A204.1 (cell line): ENCODE data around the gene BLM.
"Not testable (repeated sequence)": the region's sequence is repeated elsewhere in the genome, so short reads cannot be mapped to it uniquely, and the experiment has no call there.

Source experiments
- FAIRE-seq: peaks from 2 replicates; lab custom pipeline; 2012; peaks lifted over from hg19 to GRCh38; lab: Jason Lieb, UNC

BLM gene

DNA sequence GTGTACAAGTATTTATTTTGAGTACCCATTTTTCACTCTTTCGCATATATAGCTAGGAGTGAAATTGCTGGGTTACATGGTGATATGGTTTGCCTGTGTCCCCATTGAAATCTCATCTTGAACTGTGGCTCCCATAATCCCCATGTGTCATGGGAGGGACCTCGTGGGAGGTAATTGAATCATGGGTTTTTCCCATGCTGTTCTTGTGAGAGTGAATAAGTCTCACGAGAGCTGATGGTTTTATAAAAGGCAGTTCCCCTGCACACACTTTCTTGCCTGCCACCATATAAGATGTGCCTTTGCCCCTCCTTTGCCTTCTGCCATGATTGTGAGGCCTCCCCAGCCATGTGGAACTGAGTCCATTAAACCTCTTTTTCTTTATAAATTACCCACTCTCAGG lies 23.4 kb downstream of the BLM start:
- not testable (repeated sequence) for FAIRE-seq

DNA sequence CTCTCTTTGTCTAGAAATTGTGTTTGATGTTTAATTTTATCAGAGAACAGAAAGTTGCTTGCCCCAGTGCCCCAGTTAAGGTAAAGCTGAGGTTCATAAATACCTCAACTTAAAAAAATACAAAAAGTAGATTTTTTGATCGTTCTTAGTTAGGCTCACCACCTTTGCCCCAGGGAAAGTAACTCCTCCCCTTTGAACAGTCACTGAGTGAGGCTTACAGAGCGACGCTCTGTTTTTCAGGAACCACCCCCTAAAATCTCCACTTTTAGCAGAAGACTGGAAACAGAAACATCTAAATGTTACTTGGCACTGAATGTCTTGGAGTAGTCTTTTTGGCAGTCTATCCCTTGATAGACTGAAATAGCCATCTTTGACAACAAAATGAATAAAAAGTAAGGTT lies 24.9 kb downstream of the BLM start:
- FAIRE-seq: no peak

DNA sequence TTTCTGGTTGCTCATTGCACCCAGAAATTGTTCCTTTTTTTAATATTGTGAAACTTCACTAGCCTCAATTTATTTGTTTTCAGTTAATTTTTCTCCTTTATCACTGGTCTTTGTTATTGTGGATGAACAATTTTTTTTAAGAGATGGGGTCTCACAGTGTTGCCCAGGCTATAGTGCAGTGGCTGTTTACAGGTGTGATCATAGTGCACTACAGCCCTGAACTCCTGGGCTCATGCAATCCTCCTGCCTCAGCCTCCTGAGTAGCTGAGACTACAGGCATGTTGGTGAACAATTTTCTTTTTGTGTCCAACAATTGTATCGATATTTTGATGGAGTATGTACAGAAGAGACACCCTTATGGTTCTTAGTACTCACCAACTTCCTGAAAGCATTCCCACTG lies 26.3 kb downstream of the BLM start:
- FAIRE-seq: no peak

- FAIRE-seq: no peak
Observed at GRCh38 chr15:90744759-90745402, 27.7 kb downstream of the BLM start.

DNA sequence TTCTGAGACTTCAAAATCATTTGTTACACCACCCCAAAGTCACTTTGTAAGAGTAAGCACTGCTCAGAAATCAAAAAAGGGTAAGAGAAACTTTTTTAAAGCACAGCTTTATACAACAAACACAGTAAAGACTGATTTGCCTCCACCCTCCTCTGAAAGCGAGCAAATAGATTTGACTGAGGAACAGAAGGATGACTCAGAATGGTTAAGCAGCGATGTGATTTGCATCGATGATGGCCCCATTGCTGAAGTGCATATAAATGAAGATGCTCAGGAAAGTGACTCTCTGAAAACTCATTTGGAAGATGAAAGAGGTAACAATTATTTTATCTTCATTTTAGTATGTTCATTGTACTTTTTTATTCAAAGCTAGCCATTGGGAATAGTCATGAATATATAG lies 32.6 kb downstream of the BLM start:
- FAIRE-seq: no peak

- FAIRE-seq: no peak
Observed at GRCh38 chr15:90750186-90750585, 33.0 kb downstream of the BLM start.

- no peak for FAIRE-seq
Observed at GRCh38 chr15:90751300-90751825, 34.2 kb downstream of the BLM start.

DNA sequence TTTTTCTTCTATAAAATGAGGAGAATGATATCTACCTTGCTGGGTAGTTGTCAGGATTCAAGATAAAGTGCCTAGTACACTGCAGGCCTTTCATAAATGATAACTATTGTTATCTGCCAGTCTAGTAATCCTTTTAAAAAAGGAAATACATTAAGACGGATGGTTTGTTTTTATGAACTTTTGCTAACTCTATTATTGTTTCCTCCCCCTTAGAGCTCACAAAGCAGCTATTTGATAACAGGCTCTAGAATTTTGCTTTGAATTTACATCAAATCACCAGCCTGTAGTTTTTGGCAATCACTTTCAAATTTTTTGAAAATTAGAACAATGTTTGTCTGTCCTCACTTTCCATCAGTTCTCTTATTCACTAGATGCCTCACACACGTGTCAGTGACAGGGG lies 39.8 kb downstream of the BLM start:
- no peak for FAIRE-seq

- no peak for FAIRE-seq
Observed at GRCh38 chr15:90757461-90757860, 40.3 kb downstream of the BLM start.

DNA sequence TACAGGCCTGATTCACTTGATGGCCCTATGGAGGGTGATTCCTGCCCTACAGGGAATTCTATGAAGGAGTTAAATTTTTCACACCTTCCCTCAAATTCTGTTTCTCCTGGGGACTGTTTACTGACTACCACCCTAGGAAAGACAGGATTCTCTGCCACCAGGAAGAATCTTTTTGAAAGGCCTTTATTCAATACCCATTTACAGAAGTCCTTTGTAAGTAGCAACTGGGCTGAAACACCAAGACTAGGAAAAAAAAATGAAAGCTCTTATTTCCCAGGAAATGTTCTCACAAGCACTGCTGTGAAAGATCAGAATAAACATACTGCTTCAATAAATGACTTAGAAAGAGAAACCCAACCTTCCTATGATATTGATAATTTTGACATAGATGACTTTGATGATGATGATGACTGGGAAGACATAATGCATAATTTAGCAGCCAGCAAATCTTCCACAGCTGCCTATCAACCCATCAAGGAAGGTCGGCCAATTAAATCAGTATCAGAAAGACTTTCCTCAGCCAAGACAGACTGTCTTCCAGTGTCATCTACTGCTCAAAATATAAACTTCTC lies 43.6 kb downstream of the BLM start:
- FAIRE-seq: no peak

GRCh38 chr15:90761629-90762028 lies 44.5 kb downstream of the BLM start:
- FAIRE-seq: no peak

GRCh38 chr15:90762109-90762508 lies 45.0 kb downstream of the BLM start:
- FAIRE-seq: no peak

- no peak for FAIRE-seq
Observed at GRCh38 chr15:90763366-90764099, 46.4 kb downstream of the BLM start.

DNA sequence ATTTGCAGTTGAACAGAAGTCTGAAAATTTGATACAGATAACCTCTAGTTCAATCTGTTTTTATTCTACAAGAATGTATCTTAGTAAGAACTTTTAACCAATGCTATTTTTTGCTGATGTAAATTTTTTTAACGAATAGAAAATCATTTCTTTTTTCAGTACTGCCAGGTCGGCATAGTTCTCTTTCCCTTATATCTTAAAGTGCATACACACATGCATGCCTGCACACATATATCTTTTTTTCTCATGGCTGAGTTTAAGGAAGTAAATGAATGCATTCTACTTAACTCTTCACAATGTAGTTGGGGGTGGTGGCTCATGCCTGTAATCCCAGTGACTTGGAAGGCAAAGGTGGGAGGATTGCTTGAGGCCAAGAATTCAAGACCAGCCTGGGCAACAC lies 48.4 kb downstream of the BLM start:
- FAIRE-seq: no peak

GRCh38 chr15:90765966-90766365 lies 48.8 kb downstream of the BLM start:
- FAIRE-seq: no peak

DNA sequence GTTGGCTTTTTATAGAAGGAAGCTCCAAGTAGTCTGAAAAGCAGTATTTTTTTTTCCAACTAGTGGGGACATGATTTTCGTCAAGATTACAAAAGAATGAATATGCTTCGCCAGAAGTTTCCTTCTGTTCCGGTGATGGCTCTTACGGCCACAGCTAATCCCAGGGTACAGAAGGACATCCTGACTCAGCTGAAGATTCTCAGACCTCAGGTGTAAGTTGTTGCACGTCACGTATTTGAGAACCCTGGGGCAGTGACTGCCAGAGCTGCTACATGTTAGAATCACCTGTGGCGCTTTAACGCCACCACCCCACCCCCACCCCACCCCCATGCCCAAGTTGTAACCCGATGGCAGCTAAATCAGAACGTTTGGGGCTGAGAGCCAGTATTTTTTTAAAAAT lies 52.2 kb downstream of the BLM start:
- FAIRE-seq: no peak

DNA sequence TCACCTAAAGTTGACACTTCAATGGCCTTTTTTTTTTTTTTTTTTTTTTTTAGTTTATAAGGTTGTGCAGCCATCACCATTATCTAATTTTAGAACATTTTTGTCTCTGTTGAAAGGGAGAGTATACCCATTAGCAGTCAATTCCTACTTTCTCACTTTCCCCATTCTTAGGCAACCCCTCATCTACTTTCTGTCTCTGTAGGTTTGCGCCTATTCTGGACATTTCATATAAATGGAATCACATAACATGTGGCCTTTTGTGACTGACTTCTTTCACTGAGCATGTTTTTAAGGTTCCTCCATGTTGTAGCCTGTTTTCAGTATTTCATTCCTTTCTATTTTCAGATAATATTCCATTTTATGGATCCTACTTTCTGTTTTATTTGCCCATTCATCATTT lies 56.3 kb downstream of the BLM start:
- no peak for FAIRE-seq

- no peak for FAIRE-seq
Observed at GRCh38 chr15:90774731-90775514, 57.8 kb downstream of the BLM start.

GRCh38 chr15:90780916-90781315 lies 63.8 kb downstream of the BLM start:
- no peak for FAIRE-seq

GRCh38 chr15:90782442-90782841 lies 65.3 kb downstream of the BLM start:
- no peak for FAIRE-seq

GRCh38 chr15:90787881-90788280 lies 70.7 kb downstream of the BLM start:
- no peak for FAIRE-seq

DNA sequence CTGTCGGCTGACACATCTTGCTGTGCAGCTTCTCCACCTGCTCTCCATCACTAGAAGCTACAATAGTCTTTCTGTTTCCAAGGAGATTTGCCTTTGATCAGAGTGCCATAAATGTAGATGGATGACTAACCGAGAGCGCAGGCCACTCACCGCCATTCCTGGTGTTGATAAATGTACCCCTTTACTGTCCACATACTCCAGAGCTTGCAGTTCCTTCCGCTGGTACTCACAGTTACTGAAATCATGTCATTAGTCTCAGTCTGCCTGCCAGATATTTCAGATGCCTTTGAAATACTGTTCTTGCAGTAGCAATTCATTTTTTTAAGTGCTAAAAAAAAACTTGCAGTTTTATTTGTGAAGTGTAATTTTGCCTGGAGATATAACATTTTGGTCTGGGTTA lies 72.3 kb downstream of the BLM start:
- no peak for FAIRE-seq

GRCh38 chr15:90790057-90790456 lies 72.9 kb downstream of the BLM start:
- FAIRE-seq: no peak
